SW480 (cell line): ENCODE results near the gene PPP2R2D.
"Not testable (repeated sequence)": the region's sequence is repeated elsewhere in the genome, so short reads cannot be mapped to it uniquely, and the experiment has no call there.

Experiments used
- DNase-seq: peaks from one replicate; pipeline ENCODE4 v3.0.0-alpha.2; 2016; ENCODE audit warnings: low spot score

PPP2R2D gene

DNA sequence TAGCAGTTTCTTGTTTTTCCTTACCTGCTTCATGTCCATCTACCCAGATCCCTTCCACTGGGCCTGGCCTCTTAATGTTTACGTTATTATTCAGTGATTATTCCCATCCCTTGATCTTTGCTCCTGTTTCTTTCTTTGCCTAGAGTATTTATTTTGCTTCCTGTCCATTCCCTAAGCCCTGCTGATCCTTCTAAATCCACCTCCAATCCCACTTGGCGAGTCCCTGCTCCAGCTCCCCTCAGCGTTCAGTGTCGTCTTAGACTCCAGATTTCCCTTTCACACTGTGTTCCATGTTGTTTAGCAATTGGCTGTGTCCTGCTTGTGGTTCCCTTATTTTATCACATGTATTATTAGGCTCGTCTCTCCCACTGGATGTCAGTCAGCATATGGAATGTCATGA is 7.3 kb downstream of the PPP2R2D start:
- no peak for DNase-seq

DNA sequence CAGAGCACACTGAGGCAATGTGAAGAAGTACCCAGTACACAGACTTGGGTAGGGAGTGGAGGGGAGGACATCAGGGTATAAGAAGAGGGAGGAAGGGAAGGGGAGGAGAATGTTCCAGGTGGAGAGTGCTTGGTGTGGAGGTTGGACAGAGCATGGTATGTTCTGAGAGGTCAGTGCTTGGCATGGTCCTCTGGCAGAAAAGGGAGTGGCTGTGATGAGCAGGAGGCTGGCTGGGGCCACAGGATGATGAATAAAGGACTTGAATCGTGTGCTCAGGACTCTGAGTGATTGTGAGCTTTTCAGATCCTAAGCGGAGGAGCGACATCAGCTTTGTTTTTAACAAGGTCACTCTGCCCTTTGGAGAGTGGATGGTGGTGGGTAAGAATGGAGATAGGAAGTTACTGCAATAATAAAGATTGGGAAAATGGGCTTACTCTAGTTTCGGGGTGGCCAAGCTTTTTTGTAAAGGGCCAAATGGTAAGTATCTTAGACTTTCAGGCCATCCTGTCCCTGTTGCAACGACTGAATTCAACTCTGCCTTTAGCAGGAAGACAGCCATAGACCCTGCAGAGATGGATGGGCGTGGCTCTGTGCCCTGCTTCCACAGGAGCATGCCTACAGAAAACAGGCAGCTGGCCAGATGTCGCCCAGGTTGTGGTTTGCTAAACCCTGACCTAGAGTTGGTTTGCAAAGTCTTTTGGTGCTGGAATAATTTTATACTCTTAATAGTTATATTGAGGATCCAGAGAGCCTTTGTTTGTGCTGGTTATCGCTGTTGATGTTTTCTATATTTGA is 8.4 kb downstream of the PPP2R2D start:
- DNase-seq: no peak

DNA sequence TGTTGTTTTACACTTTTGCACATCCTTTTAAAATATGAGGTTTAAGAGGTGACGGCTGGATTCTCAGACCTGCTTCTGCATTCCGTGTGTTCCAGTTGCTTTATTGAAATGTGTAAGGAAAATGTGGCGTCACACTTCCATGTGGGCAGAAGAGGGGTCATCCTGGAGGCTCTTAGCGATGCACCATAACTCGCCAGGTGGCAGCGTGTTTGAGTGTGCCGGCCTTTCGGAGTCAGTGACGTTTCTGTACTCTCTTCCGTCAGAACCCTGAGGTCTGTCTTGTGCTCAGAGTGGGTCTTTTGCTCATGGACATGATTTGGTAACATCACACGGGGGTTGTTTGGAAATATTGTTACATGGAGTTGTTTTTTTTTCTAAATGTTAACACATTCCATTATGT is 9.1 kb downstream of the PPP2R2D start:
- DNase-seq: no peak

DNA sequence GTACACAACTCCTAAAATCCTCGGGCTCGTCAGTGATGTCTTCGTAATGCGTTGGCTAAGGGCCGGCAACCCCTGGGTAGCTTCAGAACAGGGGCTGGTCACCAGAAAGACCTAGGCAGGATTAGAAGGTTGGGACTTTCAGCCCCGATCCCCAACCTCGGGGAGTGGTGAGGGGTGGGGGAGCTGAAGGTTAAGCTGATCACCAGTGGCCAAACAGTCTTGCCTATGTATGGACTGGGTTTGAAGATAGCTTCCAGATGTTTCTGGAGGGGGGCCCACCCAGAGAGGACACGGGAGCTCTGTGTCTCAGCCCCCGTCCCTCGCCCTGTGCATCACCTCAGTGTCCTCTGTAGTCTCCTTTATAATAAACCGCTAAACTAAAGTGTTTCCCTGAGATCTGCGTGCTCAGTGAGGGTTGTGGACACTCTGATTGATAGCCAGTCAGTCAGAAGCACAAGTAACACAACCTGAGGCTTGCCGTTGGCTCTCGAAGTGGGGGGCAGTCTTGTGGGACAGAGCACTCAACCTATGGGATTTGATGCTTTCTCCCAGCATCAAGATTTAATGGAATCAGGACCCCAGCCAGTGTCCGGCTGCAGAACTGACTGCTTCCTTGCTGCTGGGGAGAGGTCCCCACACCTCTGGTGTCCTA is 10.0 kb downstream of the PPP2R2D start:
- DNase-seq: no peak

DNA sequence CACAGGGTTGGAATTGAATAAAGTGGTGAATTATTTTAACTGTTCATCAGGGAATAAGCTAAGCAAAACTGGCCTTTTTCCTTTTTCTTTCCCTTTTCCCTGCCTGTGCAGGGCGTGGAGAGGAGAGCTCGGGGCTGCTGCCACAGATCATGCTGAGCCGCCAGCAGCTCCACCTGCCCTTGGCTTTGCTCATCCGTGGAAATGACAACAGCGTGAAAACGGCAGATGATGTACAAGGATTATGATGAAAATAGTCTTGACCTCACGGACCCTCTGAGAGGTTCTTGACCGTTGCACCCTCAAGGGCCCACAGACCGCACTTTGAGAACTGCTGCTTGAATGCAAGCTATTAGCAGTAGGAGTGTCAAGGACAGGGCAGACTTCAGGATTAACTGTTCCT is 10.6 kb downstream of the PPP2R2D start:
- no peak for DNase-seq

DNA sequence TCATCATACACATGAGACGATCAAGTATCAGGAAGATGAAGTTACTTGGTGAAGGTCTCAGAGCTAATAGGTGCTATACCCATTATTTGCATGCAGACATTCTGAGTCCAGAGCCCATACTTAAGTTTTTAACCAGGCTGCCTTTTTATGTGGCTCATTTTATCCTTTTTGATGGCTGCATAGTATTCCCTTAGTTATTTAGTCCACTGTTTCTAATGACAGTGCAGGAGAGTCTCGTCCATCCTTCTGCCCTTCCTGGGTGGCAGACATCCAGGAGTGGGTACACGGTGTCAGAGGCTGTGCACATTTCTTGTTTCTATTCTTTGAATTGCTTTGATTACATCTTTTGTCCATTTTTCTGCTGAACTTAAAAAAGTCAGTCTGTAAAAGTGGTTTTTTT is 11.8 kb downstream of the PPP2R2D start:
- DNase-seq: no peak

DNA sequence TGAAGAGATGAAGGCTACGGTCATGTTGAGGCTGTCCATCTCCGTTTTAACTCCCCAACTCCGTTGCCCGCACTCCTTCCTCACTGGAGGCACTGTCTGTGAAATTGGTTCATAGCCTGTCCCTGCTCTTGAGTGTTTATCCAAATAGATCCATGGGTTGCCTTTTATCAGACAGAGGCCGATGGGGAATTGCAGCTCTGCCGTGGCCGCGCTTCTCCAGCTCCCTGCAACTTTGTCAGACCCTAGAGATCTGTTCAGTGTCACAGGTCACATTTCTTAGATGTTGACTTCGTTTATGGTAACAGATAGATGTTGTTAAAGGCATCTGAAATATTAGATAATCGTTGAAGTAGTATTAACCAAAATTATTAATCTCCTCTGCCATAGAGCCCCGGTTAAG is 14.7 kb downstream of the PPP2R2D start:
- no peak for DNase-seq

DNA sequence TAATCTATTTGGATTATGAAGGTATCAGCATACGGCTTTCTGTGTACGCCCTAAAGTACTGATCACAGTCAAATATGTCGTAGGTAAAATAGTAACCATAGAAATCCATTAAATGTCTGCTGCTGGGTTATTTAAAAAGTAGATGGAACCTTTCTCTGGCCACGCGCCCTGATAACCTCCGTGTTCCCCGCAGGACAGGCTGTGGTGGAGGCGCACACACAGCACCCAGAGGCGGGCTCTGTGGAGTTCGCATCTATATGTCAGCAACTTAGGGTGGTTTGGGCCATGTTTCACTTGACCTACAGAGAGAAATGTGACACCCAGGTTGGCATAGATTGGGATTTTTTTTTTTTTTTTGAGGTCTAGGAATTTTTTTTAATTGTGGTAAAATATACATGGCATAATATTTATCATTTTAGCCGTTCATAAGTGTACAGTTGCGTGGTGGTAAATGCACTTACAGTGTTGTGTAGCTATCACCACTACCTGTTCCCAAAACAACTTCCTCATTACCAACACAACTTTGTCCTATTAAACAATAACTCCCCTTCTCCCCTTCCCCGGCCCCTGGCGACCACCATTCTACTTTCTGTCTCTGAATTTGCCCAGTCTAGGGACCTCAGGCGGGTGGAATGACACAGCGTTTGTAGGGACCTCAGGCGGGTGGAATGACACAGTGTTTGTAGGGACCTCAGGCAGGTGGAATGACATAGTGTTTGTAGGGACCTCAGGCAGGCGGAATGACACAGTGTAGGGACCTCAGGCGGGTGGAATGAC is 15.4 kb downstream of the PPP2R2D start:
- no peak for DNase-seq

DNA sequence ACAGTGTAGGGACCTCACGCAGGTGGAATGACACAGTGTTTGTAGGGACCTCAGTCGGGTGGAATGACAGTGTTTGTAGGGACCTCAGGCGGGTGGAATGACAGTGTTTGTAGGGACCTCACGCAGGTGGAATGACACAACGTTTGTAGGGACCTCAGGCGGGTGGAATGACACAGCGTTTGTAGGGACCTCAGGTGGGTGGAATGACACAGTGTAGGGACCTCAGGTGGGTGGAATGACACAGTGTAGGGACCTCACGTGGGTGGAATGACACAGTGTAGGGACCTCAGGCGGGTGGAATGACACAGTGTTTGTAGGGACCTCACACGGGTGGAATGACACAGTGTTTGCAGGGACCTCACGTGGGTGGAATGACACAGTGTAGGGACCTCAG is 16.0 kb downstream of the PPP2R2D start:
- not testable (repeated sequence) for DNase-seq

DNA sequence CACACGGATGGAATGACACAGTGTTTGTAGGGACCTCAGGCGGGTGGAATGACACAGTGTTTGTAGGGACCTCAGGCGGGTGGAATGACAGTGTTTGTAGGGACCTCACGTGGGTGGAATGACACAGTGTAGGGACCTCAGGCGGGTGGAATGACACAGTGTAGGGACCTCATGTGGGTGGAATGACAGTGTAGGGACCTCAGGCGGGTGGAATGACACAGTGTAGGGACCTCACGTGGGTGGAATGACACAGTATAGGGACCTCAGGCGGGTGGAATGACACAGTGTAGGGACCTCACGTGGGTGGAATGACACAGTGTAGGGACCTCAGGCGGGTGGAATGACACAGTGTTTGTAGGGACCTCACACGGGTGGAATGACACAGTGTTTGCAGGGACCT is 16.7 kb downstream of the PPP2R2D start:
- DNase-seq: not testable (repeated sequence)

DNA sequence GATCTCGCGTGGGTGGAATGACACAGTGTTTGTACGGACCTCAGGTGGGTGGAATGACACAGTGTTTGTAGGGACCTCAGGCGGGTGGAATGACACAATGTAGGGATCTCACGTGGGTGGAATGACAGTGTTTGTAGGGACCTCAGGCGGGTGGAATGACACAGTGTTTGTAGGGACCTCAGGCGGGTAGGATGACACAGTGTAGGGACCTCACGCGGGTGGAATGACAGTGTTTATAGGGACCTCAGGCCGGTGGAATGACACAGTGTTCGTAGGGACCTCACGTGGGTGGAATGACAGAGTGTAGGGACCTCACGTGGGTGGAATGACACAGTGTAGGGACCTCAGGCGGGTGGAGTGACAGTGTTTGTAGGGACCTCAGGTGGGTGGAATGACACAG is 18.7 kb downstream of the PPP2R2D start:
- DNase-seq: not testable (repeated sequence)

DNA sequence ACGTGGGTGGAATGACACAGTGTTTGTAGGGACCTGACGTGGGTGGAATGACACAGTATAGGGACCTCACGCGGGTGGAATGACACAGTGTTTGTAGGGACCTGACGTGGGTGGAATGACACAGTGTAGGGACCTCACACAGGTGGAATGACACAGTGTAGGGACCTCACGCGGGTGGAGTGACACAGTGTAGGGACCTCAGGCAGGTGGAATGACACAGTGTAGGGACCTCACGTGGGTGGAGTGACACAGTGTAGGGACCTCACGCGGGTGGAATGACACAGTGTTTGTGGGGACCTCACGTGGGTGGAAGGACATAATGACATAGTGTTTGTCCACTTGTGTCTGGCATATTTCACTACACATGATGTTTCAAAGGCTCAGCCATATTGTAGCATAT is 19.3 kb downstream of the PPP2R2D start:
- no peak for DNase-seq

DNA sequence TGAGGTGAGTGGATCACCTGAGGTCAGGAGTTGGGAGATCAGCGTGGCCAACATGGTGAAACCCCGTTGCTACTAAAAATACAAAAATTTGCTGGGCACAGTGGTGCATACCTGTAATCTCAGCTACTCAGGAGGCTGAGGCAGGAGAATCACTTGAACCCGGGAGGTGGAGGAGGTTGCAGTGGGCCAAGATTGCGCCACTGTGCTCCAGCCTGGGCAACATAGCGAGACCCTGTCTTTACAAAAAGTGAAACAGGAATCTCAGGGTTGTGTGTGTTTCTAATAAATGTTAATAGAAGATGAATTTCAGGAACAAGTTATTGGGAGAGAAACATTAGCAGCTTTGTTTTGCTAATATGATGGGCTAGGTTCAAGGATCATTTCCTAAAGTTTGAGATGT is 19.9 kb downstream of the PPP2R2D start:
- DNase-seq: no peak

DNA sequence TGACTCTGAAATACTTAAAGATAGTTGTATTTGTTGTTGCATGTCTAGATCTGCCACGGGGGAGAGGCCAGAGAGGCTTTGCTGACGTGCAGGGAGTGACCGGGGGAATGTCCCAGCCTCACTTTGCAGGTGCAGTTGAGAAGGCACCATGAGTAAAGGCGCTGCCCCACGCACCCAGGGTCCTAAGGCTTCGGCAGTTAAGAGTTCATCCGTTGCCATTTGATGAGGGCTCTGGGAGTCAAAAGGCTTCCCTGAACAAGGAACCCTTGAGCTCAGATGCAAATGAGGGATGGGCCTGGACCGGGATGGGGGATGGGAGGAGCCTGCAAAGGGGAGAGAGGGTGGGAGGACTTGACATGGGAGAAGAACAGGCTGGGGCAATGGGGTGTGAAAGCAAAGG is 20.4 kb downstream of the PPP2R2D start:
- no peak for DNase-seq

DNA sequence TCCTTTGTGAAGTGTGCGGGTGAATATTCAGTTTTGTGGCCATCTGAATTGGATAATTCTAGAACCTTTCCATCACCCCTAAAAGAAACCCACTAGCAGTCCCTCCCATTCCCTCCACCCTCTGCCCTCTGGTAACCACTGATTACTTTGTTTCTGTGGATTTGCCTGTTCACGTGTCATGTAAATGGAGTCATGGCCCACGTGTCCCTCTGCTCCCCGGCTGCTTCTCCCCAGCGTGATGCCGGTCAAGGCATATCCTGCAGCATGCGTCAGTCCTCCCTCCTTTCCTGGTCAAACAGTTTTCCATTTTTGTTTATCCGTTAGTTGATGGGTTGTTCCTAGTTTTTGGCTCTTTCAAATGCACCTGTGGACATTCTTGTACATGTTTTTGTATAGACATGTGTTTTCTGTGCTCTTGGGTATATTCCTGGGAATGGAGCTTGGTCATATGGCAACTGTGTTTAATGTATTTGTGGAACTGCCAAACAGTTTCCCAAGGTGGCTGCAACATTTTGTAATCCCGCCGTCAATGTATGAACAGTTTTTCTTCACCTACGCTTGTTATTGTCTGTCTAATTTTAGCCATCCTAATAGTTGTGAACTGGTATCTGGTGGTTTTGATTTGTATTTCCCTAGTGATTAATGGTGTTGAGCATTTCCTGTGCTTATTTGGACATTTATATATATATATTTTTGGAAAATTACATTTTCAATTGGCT is 22.4 kb downstream of the PPP2R2D start:
- DNase-seq: no peak

DNA sequence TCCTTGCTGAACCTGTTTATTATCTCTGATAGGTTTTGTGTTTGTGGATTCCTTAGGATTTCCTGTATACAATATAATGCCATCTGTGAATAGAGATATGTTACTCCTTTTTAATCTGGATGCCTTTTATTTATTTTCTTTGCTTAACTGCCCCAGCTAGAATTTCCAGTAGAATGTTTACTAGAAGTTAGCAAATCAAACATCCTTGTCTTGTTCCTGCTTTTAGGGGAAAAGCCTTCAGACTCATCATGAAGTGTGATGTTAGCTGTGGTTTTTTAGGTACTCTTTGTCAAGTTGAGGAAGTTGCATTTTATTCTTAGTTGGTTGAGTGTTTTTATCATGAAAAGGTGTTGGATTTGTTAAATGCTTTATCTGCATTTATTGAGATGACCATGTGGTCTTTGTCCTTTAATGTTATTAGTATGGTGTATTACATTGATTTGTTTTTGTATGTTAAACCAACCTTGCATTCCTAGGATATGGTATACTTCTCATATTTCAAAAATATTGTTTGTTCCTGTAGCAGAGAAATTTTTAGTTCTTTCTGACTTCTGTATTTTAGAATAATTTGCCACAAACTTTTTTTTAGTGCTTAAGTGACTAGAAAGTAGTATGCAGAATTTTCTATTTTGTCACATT is 24.3 kb downstream of the PPP2R2D start:
- no peak for DNase-seq

DNA sequence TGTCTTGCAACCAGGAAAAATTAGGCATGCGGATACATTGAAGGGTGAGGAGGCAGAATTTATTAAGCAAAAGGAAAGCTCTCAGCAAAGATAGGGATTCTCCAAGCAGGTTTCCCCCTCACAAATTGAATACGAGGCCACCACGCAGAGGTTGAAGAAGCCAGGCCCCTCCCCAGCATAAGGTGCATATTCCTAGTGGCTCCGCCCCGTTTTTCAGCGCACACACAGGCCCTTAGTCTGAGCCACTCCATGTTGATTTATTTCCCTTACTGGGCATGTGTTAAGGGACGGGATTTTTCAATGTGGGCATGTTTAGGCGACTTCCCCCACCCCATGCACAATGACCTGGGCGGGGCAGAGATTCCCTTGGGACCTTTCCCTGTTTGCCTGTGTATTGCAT is 24.9 kb downstream of the PPP2R2D start:
- DNase-seq: no peak

DNA sequence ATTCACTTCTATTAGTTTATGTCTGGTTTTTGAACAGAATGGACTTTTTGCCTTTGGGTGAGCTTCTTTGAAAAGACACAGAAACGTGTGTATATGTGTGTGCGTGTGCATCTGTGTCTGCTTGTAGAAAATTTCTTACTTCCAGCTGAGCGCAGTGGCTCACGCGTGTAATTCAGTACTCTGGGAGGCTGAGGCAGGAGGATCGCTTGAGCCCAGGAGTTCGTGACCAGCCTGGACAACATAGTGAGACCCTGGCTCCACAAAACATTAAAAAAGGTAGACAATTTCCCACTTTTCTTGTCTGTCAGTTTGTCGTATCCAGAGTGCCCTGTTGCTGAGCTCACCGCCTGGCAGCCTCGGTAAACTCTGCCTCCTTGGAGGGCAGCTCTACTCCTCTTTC is 25.4 kb downstream of the PPP2R2D start:
- DNase-seq: no peak

DNA sequence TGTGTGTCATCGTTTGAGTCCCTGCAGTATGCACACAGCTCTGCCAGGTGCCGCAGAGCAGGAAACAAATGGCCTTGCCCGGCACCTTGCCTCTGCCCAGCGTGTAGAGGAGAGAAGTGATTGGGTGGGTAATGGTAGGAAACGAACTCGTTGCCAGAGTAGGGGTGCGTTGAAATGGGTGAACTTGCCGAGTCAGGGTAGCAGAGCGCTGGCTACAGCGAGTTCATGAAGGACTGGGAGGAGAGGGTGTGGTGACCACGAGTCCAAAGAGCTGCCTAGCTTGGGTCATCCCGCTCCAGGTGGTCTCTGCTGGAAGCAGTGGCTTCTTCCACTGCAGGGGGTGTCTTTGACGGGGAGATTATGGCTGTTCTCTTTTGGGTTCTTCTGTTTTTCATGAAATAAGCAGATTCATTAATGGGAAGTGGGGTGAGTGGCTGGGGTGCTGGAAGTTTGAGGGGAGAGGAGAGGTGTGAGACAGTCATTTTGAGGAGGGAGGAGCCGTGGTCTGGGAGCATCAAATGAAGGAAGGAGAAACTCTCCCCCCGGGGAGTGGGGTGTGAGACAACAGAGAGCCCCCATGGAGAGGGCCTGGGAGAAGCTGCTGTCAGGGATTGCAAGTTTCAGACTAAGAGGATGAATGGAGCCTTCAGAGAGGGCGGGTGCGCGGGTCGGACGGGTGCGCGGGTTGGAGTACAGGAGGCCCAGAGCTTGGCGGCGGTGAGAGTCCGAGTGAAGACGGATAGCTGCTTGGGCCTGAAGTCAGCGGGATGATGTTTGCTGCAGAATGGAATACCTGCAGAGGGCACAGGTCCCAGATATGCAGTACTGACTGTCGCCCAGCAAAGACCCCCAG is 26.2 kb downstream of the PPP2R2D start:
- DNase-seq: no peak

DNA sequence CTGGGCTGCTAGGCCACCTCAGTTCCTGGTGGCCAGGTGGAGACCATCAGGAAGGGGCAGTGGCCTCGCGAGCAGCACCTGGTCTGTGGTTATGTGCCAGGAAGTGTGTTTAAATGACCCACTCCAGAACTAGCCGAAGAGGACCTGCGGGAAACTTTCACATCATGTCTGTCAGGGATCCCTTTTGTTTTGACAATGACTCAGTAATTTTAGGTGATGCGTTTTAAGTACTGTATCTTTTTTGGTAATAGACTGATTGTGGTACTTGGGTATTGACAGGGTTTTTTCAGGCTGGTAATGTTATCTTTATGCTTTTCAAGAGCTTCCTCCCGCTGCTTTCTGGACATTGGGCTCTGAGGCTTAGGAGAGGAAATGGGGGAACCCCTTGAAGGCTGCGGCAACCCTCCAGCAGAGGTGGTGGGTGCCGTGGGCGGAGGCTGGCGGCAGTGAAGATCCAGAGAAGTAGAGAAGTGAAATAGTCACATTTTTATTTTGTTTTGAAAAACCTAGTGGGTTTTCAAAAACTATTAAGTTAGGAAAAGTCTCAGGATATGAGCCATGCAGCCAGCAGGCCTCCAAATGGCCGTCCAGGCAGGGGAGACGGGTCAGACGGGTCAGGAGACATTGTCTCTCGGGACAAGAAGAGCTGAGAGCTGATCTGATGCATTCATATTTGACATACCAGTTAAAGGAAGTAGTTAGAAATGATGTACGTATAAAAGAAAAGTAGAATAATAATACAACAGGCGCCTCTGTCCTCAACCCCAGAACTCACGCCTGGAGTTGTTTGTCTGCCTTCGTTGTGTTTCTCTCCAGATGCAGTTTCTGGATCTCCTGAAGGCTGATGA is 27.7 kb downstream of the PPP2R2D start:
- peak; percentile 31 for DNase-seq
